Left lobe of liver (tissue), 2 donors: ENCODE data around the gene GGCX. TPM values are rescaled to one million over a fixed set of nuclear protein-coding genes. Genes with fewer than 3 reads are reported as not detected.
"Not testable (repeated sequence)": the region's sequence is repeated elsewhere in the genome, so short reads cannot be mapped to it uniquely, and the experiment has no call there.

ENCODE experiments used
- ATAC-seq: fragments of 200-7000 bp; cut with Tn5 transposase; one replicate; pipeline ENCODE4 v1.9.1; 2020; ENCODE audit warnings: mild to moderate bottlenecking, moderate library complexity
- DNase-seq: peaks from one replicate; pipeline ENCODE4 v3.0.0-alpha.2; 2020; ENCODE audit warnings: low spot score
- total RNA-seq: library from RNA; stranded (reverse); gene quantifications from one replicate; pipeline ENCODE4 v1.2.1, GENCODE V29; 2021
- donor health status: DM: no; HTN: no; CAD: no; lungs with moderate emphysema.
- donor health status: DM: no; HTN: yes; CAD: no.

Gene GGCX
- total RNA-seq, 1 donor from 2014 or later = 232 TPM

DNA sequence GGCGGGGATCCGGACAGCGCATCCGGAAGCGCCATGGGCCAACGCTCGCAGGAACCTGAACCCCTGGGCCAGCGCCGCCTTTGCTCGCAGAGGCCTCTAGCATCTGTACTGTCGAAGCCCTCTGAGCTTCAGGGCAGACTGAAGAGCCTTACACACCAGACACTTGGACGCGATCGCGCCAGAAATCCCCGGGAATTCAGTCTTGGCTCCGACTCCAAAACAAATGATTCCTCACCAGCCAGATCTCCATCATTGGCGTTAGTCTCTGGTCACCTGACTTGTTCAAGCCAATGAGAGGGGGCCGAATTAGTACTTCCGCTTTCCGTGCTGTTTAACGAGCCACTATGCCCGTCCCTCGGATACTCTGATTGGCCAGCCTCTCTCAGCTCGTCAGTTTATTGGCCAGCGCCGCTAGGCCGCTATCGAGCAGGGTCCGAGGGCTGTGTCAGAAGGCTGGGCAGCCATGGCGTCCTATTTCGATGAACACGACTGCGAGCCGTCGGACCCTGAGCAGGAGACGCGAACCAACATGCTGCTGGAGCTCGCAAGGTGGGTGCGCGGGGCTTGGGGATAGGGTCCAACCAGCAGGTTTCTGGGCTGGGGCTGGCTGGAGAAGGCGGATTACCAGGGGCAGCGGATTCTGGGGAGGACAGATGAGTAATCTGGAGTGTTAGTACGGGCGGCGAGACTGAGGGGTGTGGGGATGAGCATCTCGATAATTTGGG is 34.2 kb upstream of the GGCX start, which contains the start of gene RNF181:
Gene RNF181 (plus strand): TSS at position 445 of the 725 bp plus-strand sequence. CDS start 19 bp downstream, at position 464.
- DNase-seq (peak; percentile 97), ATAC-seq (peak; percentile 92)

- DNase-seq (no peak), ATAC-seq (peak; percentile 8)
Observed at GRCh38 chr2:85594715-85595300, 33.5 kb upstream of the GGCX start.

GRCh38 chr2:85593023-85593422 is 31.7 kb upstream of the GGCX start:
- DNase-seq = no peak
- ATAC-seq = no peak

DNA sequence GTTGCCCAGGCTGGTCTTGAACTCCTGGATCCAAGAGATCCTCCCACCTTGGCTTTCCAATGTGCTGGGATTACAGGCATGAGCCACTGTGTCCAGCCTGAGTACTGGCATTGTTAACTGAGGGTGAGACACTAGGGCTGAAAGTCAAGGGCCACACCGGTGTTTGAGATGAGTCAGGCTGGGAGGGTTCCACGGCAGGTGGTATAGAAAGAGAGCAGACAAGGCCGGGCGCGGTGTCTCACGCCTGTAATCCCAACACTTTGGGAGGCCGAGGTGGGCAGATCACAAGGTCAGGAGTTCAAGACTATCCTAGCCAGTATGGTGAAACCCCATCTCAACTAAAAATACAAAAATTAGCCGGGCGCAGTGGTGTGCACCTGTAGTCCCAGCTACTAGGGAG is 31.0 kb upstream of the GGCX start:
- DNase-seq = not testable (repeated sequence)

DNA sequence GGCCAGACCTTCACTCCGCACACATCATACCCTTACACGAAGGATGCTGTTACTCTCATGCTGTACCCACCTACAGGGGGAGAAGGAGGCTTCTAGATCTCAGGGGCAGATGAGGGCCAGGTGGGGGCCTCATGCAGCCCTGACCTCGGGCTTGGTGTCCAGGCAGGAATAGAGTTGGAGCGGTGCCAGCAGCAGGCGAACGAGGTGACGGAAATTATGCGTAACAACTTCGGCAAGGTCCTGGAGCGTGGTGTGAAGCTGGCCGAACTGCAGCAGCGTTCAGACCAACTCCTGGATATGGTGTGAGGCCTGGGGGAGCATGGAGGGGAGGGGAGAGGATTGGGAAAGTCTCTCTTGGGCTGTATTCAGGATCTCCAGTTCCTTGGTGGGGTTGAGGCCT is 30.3 kb upstream of the GGCX start:
- no peak for DNase-seq
- ATAC-seq = no peak

More for the DNA sequence above, 31.0 kb upstream of the GGCX start:
- not testable (repeated sequence) for ATAC-seq

DNA sequence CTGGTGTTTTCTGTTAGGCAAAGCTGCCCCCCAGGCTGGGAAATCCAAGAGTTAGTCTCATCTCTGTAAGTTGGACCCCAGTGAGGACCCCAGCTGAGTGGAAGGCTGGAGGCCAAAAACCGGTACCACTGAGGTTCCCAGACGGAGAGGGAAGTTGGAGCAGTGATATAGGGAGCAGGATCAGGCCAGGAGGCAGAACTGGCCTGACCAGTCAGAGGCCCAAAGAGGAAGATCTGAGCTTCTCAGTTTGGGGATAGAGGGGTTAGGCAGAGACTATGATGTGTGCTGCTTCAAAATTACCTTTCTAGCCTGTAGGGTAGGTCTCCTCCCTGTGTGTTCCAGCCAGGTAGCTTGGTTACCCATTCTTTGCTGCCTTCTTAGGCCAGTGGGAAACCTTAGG is 29.7 kb upstream of the GGCX start:
- ATAC-seq (no peak), DNase-seq (no peak)

GRCh38 chr2:85589982-85590791 is 28.9 kb upstream of the GGCX start:
- peak; percentile 46 for ATAC-seq
- no peak for DNase-seq

DNA sequence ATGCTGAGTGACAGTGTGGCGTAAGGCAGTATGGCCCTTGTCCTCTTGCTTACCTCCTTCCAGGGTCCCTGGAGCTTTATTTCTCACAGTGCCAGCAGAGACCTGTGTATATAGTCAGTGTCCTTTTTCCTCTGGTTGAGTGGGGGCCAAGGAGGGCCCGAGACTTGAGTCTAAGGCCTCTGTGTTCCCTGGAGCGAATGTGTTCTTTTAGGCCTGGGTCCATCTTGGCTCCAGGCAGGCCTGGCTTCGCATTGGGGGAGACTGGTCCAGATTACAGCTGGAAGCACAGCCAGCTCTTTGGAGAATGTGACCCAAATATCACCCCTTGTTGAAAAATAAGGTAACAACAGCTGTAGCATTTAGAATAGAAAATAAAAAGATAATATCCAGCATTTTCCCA is 27.9 kb upstream of the GGCX start:
- ATAC-seq (no peak), DNase-seq (no peak)

DNA sequence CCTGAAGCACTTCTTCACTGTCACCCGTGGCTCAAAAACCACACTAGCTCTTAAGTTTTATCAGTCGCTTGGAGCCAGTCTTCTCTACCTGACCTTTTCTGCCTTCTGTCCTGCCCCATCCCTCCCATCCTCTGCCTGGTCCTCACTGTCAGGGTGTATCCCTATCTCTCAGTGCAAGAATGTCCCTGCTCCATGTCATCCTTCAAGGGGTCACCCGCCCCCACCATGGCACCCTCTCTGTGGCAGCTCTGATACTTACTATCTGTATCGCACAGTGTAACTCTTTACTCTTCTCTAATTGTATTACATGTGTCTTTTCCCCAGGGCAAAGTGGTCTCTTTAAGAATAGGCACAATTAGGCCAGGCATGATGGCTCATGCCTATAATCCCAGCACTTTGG is 27.4 kb upstream of the GGCX start:
- DNase-seq (no peak), ATAC-seq (no peak)

DNA sequence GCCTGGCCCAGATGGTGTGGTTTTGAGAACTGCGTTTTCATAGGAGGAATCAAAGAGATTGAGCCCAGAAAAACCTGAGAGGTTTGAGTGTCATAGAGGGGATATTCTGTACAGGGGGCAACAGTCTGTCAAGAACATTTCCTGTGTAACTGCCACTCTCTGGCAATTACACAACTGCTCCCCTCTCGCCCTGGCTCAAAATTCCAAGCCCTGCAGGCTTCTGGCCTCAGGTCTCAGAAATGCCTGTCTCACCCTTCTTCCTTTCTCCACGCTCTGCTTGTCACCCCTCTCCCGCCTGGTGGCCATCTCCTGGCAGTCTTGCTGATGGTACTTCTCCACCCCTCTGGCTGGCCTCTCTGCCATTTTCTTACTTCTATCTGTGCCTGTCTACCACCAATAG is 26.9 kb upstream of the GGCX start:
- ATAC-seq = no peak

GRCh38 chr2:85585781-85586105 is 24.4 kb upstream of the GGCX start:
- DNase-seq (no peak), ATAC-seq (no peak)

More for the DNA sequence above, 26.9 kb upstream of the GGCX start:
- no peak for DNase-seq

DNA sequence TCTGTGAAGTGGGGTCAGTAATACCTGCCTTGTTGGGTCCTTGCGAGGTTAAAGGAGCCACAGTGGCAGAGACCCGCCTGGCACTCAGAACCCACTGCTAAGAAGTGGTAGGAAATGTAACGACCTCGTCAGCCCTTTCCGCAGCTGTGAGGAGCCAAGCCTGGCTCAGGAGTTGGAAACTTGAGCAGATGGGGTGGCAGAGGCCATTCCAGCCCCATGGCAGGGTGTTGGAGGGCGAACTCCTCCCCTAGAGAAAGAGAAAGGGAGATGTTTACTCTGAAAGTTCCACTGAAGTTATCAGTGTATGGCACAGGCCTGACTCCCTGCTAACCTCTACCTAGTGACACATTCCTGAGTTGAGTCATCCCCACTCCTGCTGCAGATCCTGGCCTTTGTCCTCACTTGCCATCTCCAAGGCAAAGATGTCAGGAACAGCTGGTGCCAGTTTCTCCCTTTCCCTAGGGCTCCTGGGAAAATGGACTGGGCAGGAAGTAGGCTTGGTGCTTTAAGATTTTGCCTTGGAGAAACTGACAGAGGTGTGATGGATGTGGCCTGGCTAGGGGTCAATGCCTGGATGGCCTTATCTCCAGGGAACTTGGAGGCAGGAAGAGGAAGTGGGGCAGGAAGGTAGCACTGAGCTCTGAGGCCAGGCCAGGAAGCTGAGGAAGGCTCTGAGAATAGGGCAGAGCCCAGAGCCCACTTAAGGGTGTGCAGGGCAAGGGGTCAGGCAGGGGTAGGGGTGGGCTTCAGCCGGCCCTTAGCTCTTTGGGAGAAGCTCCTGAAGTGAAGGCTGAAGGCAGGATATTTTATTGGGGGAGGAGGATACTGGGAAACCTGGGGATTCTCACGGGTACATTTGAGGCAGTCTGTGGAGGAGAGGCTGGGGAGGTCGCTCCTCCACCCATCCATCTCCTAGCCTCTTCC is 23.8 kb upstream of the GGCX start:
- peak; percentile 63 for DNase-seq
- peak; percentile 75 for ATAC-seq

DNA sequence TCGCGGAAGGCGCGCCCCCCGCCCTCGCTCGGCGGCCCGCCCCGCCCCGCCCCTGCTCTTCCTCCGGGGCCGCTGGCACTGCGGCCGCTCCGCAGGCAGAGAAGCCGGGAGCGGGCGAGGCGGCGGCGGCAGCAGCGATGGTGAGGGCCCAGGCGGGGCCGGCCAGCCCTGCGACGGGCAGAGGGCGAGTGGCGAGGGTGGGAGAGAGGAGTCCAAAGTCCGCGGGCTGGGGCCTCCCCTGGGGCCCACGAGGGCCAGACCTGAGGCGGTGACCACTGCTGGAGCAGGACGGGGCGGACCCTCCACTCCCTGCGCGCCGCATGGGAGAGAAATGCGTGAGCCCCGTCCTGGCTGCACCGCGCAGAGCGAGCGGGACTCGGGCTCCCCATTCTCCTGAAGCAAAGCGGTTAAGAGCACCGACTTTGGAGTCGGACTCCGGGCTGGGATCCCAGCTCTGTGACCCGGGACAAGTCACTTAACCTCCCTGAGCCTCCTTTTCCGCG is 23.1 kb upstream of the GGCX start, which contains the start of gene VAMP5:
Gene VAMP5 (plus strand): TSS at position 78 of the 503 bp plus-strand sequence. CDS start 60 bp downstream, at position 138.
- ATAC-seq = peak; percentile 77
- DNase-seq = peak; percentile 69

DNA sequence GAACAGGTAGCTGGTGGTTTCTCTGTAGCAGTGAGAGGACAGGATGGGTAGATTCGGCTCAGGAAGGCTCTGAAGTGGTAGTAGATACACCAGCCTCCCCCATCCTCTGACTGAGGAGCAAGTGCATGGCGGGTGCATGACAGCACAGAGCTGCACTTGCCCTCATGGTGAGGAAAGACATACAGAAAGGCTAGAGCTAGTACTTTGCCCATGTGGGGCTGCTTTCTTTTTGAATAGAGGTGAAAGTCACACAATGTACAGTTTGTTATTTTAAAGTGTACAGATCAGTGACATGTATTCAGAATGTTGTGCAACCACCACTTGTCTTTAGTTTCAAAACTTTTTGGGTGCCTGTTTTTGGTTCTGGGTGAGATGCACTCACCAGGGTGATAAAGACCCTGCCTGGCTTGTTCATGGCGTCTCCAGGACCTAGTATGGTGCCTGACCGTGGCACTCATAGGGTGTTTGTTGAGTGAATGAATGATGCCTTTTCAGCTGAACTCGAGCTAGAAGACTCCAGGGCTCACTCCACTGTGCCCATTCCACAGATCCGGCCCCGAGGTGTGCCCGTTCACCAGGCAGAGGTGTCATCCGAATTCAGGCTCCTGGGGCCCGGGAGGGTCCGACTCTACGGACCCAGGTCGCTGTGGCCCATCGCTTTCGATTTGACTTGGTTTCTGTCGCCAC is 22.5 kb upstream of the GGCX start:
- peak; percentile 10 for ATAC-seq
- DNase-seq = no peak

GRCh38 chr2:85582492-85582891 is 21.2 kb upstream of the GGCX start:
- DNase-seq = no peak

DNA sequence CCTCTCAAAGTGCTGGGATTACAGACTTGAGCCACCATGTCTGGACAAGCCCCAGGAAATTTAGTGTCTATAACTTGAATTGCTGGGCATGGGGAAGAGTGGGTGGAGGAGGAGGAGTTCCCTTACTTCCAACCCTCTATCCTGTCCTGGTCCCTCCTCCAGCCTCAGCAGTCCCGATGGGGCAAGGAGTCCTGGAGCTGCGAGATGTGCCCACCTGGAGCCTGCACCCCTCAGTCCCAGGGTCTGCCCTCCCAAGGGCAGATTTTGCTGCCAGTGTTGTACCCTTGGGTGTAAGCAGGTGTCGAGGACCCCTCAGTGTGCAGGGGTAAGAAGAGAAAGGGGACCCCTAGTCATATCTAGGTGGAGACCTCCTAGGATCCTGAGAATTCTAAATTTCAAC is 18.9 kb upstream of the GGCX start:
- DNase-seq = no peak

More at GRCh38 chr2:85582492-85582891, 21.2 kb upstream of the GGCX start:
- no peak for ATAC-seq

GRCh38 chr2:85579266-85579935 is 18.1 kb upstream of the GGCX start:
- DNase-seq = no peak
- no peak for ATAC-seq

More for the DNA sequence above, 18.9 kb upstream of the GGCX start:
- ATAC-seq = no peak

- no peak for DNase-seq
- peak; percentile 57 for ATAC-seq
Observed at GRCh38 chr2:85578243-85579180, 17.2 kb upstream of the GGCX start.
